Thoracic aorta (tissue), 2 donors: ENCODE results near the gene CEP83. TPM values are rescaled to one million over a fixed set of nuclear protein-coding genes. Genes with fewer than 3 reads are reported as not detected.

Source experiments
- ATAC-seq: fragments of 150-250 bp; one replicate; pipeline ENCODE4 v1.8.0; 2017; ENCODE audit warnings: low read depth; ENCODE audit not compliant: insufficient number of reproducible peaks, low FRiP score
- DNase-seq: peaks from one replicate; pipeline ENCODE4 v3.0.0-alpha.2; 2020; ENCODE audit warnings: low spot score
- H3K27ac ChIP-seq, 2 donors: fragments of 200-600 bp; sonication (generic); 1 replicate in 1 of 2; 2 replicates in 1 of 2; pipeline ENCODE4 v1.5.1; 2016; ENCODE audit warnings: mild to moderate bottlenecking in 2 of 2, moderate library complexity in 2 of 2
- H3K27me3 ChIP-seq: fragments of 200-600 bp; sonication (generic); replicated peaks from 2 replicates; pipeline ENCODE4 v1.6.0; 2016; ENCODE audit warnings: mild to moderate bottlenecking; ENCODE audit not compliant: insufficient read depth
- H3K36me3 ChIP-seq: fragments of 200-600 bp; sonication (generic); one replicate; pipeline ENCODE4 v1.5.1; 2016
- H3K4me1 ChIP-seq, 2 donors: fragments of 200-600 bp; sonication (generic); 1 replicate in 1 of 2; 2 replicates in 1 of 2; pipeline versions ENCODE4 v1.5.1 to v1.6.0; 2016; ENCODE audit warnings: low read depth in 2 of 2, mild to moderate bottlenecking in 1 of 2; ENCODE audit not compliant: control insufficient read depth in 1 of 2
- H3K4me3 ChIP-seq: fragments of 200-600 bp; sonication (generic); 2 replicates; pipeline ENCODE4 v1.5.1; 2016; ENCODE audit warnings: mild to moderate bottlenecking
- H3K9me3 ChIP-seq: fragments of 200-600 bp; sonication (generic); 2 replicates; pipeline ENCODE4 v1.5.1; 2016
- total RNA-seq, 2 donors: library from RNA; depleted of rRNA; stranded (reverse); fragments of >200 nt; gene quantifications; one replicate each; pipeline versions ENCODE4 v1.1.0 to v1.2.3, GENCODE V29; 2016
- TF ChIP-seq, protein P1 (sequence below): fragments of 200-600 bp; sonication (generic); IDR thresholded peaks from one replicate; pipeline ENCODE4 v1.5.1; 2019; ENCODE audit warnings: antibody characterized with exemption

The CEP83 gene
- total RNA-seq, 2 donors from 2014 or later = 17.2 to 35.6 TPM

DNA sequence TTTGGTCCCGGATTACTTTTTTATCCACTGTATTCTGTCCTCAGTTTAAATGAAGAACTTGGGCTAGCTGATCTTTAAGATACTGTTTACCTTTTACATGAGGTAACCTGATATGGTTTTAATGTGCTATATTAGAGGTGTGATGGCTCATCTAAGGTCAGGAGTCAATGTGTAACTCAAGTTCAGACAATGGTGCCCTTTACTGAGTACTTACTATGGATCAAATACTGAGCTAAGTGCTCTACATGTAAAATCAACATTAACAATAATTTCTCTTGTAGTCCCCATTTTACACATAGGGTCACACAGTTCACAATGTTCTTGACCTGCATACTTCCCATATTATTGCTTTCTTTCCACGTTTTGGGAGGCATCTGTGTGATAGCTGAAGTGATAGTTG is 79.2 kb downstream of the CEP83 start:
- Histone ChIP-seq H3K27me3 (no peaks in the 10 kb centered on the region), H3K9me3 (peaks cover 8% of the 10 kb centered on the region), H3K4me3 (no peak overlapping the region), H3K36me3 (no peaks in the 10 kb centered on the region), H3K27ac (no peak overlapping the region), H3K4me1 (no peaks in the 10 kb centered on the region)
- no peak for ATAC-seq
- TF ChIP-seq, protein P1, sequence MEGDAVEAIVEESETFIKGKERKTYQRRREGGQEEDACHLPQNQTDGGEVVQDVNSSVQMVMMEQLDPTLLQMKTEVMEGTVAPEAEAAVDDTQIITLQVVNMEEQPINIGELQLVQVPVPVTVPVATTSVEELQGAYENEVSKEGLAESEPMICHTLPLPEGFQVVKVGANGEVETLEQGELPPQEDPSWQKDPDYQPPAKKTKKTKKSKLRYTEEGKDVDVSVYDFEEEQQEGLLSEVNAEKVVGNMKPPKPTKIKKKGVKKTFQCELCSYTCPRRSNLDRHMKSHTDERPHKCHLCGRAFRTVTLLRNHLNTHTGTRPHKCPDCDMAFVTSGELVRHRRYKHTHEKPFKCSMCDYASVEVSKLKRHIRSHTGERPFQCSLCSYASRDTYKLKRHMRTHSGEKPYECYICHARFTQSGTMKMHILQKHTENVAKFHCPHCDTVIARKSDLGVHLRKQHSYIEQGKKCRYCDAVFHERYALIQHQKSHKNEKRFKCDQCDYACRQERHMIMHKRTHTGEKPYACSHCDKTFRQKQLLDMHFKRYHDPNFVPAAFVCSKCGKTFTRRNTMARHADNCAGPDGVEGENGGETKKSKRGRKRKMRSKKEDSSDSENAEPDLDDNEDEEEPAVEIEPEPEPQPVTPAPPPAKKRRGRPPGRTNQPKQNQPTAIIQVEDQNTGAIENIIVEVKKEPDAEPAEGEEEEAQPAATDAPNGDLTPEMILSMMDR = no peak
- no peak for DNase-seq

DNA sequence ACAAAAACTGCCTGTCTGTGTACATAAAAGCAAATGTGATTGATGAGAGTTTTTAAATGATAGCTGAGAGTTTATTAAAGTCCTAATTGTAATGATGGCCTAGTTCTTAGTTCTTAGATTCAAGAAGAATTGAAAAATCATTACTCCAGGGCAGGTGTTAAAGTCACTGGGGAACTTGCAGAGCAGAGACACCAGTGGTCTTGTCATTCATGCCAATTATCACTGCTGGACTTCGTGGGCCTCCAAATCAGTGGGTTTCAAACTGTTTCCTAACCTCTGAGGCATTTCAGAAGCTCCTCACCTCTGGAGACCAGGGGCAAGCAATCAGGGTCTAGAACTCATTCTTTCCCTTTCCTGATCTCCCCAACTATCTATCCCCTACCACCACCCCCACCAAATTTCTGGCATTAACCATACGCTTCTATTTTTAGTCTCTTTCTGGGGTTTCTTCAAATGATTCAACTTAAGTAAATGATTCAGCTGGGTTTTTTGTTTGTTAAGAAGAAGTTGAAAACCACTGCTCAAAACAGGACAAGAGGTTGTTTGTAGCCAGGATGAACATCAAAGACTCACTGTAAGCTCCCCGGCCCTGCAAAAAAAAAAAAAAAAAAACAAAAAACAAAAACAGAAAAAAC is 80.1 kb downstream of the CEP83 start:
- Histone ChIP-seq H3K36me3 (no peaks in the 10 kb centered on the region), H3K4me3 (no peak overlapping the region), H3K27ac (no peak overlapping the region), H3K27me3 (no peaks in the 10 kb centered on the region), H3K9me3 (peaks cover 8% of the 10 kb centered on the region), H3K4me1 (no peaks in the 10 kb centered on the region)
- DNase-seq = no peak
- no peak for ATAC-seq
- TF ChIP-seq, protein P1 = no peak

DNA sequence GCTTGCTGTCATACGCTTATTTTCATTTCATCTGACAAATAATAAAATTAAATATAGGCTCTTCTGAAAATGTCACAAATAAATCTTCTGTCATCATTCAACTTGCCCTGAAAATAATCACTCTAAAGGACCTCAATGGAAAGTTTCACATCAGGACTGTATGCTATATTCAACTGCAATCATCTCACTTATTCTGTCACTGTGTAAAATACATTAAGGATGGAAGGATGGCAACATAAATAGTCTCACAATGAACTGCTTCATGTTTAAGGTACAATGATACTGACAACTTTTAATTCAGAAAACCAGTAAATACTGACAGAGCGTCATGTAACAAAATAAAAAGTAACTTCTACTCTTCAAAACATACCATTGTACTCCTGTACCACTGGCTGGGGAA is 82.1 kb downstream of the CEP83 start:
- no peak for DNase-seq
- Histone ChIP-seq H3K36me3 (no peaks in the 10 kb centered on the region), H3K27ac (no peak overlapping the region), H3K4me1 (no peaks in the 10 kb centered on the region), H3K9me3 (no peaks in the 10 kb centered on the region), H3K27me3 (no peaks in the 10 kb centered on the region), H3K4me3 (no peak overlapping the region)
- TF ChIP-seq, protein P1 = no peak
- ATAC-seq = no peak

DNA sequence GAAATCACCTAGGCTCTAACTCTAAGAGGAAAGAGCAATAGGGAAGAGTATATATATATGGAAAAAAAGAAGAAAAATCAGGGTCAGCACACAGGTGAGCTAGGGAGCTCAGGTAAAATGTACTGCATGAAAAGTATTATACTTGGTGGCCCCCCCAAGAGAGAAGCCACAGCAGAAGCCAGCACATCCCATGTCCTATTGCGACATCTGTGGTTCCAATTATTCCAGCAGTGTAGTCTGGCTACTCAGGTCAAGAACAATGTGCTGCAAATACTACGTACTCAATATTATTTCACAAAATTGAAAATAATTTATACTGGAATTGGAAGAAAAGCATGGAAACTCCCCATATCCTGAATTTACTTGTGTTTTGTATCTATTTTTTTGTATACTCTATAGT is 85.5 kb downstream of the CEP83 start:
- TF ChIP-seq, protein P1 = no peak
- no peaks in the 10 kb centered on the region for H3K36me3 ChIP-seq
- H3K27me3 ChIP-seq = no peaks in the 10 kb centered on the region
- H3K4me1 ChIP-seq = no peaks in the 10 kb centered on the region
- H3K9me3 ChIP-seq = no peaks in the 10 kb centered on the region
- H3K27ac ChIP-seq = no peak overlapping the region
- DNase-seq (no peak), ATAC-seq (no peak)
- no peak overlapping the region for H3K4me3 ChIP-seq

DNA sequence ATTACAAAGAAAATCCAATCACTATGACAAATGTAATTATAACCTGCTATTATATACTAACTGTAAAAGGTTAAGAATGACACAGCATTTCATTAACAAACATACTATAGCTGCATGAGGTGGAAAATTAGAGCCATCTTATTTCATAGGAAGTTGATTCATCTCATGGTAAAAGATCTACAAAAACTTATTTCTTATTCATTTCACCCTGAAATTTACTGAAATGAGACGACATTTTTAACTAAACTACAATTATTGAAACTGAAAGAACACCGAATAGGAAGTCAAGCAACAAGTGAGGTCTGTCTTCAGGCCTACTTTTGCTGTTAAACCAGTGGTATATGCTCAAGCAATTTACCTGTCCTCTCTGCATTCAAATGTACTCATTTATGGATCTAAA is 87.2 kb downstream of the CEP83 start:
- Histone ChIP-seq H3K36me3 (no peaks in the 10 kb centered on the region), H3K4me1 (no peaks in the 10 kb centered on the region), H3K9me3 (no peaks in the 10 kb centered on the region), H3K27ac (no peak overlapping the region), H3K4me3 (no peak overlapping the region), H3K27me3 (no peaks in the 10 kb centered on the region)
- TF ChIP-seq, protein P1 = no peak
- no peak for ATAC-seq
- DNase-seq = no peak
